GM18858 (cell line): ENCODE measurements around the gene C2orf80.
"Not testable (repeated sequence)": the region's sequence is repeated elsewhere in the genome, so short reads cannot be mapped to it uniquely, and the experiment has no call there.

Experiments
- ATAC-seq: cut with Tn5 transposase; IDR thresholded peaks from one replicate; pipeline ENCODE4 v1.9.1; 2021; ENCODE audit not compliant: unreplicated experiment

Gene C2orf80

GRCh38 chr2:208179028-208179609, 10.7 kb downstream of the C2orf80 start:
- ATAC-seq = no peak

DNA sequence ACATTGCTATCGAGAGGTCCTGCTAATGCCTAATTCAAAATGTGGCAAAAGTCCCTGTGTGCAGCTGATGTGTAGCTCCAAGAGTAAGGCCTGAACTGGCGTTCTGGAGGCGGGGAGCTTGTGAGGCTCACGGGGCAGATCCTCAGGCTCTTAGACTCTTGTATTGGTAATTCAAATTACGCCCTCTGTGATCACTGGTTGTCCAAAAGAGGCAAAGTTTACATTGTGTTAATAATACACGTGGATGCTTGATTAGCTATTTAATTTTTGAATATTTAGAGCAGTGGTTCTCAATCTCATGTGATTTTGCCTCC, 14.0 kb downstream of the C2orf80 start:
- no peak for ATAC-seq

DNA sequence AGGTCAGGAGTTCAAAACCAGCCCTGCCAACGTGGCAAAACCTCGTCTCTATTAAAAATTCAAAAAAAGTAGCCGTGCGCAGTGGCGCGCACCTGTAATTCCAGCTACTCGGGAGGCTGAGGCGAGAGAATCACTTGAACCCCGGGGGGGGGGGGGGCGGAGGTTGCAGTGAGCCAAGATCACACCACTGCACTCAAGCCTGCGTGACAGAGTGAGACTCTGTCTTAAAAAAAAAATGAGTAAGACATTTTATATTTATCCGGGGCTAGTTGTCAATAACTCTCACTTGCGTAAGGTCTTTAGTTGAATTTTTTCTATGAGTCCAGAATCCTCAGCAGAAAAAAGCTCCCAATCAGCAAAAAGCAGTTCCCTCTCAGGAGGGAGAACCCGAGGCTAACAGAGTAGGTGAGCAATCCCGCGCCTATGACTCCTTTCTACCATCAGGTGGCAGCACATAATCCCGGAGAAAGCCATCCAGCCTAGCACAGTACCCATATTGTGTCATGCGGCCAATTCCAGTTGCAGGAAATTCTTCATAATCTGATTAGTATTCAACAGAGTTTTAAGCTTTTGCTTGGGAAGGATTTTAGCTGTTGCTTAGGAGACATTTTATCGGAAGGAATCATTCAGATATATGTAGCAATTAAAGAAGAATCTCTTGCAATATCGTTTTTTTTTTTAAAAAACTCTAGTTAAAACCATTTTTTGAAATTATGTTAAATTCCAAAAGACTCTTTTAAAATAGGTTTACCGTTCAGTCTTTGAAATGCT, 14.6 kb downstream of the C2orf80 start:
- ATAC-seq = peak; percentile 99

- no peak for ATAC-seq
These were observed 15.7 kb downstream of the C2orf80 start for GRCh38 chr2:208174144-208174543.

DNA sequence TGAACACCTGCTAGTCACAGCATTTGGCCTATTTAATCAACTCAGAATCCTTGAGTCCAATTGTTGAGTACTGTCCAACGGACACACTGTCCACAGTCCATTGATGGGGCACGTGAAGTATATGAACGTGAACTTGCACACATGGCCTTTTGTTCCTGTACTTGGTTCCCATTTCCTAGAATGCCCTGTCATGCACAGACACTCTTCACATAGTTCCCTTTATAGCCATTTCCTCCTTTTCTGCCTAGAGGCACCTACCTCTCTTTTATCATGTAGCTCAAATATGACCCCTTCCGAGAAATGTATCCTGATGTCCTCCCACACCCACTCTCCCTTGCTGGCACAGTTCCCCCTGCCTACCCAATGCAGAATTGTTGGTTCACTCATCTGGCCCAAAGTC, 17.7 kb downstream of the C2orf80 start:
- no peak for ATAC-seq

DNA sequence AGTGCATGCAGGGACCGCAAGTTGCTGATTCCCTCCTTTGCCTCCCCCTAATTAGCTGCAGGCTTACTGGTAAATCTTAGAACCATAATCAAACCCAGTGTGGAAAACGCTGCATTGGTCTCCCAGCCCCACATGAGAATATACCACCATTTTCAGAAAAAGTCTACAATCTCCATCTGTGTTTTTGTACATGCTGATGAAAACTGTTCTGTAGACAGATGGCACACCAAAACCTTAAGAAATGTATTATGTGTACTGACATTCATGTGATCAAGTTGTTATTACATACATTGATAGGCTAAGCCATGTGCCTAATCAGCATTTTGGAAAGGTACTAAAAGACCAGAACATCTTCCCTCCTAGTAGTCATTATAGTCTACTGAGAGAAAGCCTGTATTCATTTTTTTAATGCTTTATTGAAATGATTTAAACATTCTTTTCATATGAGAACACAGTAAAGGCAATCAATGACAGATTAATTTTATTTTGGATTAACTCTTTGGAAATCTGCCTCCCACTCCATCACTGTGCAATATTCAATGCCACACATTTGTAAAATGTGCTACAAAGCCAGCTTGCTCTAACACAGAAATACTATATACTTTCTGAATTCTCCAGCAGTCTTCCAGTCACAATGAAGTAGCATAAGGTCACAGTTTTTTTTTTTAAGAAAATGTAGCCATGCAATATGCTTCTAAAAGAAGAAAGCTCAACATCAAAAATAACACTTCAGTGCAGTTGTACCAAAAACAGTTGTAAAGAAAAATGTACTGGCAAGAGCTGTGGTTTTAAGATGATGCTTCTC, 24.7 kb downstream of the C2orf80 start:
- no peak for ATAC-seq

GRCh38 chr2:208163489-208163888, 26.3 kb downstream of the C2orf80 start, which contains the start of gene CRYGA:
Gene CRYGA, minus strand, starts transcription at chr2:208163589. Its CDS starts 33 bp downstream, at chr2:208163556.
- ATAC-seq = no peak

DNA sequence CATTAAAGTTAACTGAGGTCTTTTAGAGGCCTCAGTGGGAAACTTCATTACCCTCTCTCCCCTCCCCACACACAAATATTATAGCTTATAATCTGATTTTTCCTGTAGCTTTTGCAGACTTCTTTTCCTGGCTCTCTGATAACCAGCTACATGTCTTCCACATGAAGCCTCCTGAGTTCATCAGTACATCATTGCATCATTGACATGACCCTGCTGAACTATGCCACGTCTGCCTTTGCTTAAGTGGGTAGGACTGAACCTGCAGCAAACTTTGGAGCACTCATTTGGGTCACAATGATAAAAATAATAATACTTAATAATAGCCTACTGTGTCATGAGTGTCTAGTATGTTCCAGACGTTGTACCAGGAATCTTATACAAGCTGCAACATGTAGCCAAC, 33.4 kb downstream of the C2orf80 start:
- no peak for ATAC-seq

GRCh38 chr2:208153156-208153555, 36.7 kb downstream of the C2orf80 start:
- ATAC-seq = no peak

DNA sequence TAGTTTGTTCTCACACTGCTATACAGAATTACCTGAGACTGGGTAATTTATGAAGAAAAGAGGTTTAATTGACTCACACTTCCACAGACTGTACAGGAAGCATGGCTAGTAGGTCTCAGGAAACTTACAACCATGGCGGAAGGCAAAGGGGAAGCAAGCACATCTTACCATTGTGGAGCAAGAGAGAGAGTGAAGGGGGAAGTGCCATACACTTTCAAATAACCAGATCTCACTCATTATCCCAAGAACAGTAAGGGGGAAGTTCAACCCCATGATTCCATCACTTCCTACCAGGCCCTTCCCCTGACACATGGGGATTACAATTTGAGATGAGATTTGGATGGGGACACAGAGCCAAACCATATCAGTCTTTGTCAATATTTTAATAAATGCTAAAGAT, 38.9 kb downstream of the C2orf80 start:
- no peak for ATAC-seq

DNA sequence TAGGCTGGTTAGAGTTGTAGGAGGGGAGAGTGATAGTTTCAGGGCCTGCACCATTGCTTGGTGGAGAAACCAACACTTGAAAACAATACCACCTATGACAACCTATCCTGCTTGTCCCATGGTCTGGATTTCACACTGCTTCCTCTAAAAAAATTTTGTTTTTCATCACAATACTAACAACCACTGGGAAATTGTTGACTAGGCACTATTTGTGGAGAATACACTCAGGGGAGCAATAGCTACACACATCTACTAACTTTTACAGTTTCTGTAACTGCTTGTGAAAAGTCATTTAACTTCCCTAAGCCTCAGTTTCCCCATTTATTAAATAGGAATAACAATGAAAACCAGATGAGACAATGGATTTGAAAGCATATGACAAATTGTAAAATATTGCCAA, 39.7 kb downstream of the C2orf80 start:
- no peak for ATAC-seq

- no peak for ATAC-seq
These were observed 41.0 kb downstream of the C2orf80 start for GRCh38 chr2:208148803-208149202.

DNA sequence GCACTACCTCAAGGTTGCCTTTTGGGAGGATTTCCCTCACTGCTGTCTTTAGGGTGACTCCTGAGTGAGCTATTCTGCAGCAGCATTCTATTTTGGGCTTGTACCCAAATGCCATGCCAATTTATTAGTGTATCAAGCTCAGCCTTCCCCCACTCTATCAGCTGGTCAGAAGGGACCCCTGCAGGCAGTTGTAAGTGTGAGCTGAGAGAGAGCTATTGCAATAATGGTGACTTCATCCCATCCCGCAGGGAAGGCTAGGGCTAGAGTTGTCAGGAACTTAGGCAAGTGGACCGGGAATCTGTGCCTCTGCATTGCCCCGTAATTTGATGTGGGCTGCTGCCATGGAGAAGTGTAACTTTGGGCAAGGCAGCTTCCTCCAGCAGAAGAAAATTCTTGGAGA, 42.1 kb downstream of the C2orf80 start:
- no peak for ATAC-seq

DNA sequence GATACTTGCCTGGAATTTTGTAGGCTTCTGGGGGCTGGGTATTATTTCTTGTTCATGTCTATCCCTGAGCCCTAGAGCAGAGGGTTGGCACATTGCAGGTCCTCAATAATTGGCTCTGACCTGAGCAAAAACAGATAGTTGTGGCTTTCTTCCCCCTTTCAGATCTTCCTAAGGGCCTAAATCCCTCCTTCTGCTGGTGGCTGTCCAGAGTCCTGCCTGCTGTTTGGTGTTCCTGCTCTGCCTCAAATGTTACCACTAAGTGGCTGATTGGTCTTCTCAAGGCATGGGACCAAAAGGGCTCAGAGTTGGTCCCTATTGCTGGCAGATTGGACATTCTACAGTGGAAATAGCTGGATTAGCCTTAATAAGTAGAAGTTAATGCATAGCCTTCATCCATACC, 42.8 kb downstream of the C2orf80 start:
- no peak for ATAC-seq

DNA sequence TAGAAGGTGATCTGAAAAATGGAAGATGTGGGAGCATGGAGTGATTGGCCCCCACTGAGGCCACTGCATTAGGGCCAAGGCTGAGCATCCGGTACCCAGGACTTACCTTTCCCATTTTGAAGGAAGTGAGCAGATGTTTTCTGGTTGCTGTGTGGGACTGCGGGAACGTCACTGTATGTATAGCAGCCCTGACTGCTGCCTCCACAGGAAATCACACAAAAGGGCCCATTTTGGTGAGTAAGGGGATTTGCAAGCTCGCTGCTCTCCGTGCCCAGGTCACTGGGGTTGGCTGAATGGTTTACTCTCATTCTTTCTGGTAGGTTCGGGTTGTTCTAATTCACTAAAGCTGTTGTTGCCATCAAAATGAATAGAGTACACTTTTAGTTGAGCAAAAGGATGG, 43.8 kb downstream of the C2orf80 start, which contains the start of gene CRYGB:
TSS of gene CRYGB (minus strand) at position 153 of the 400 bp plus-strand sequence. CDS start at position 115, 38 bp downstream.
- ATAC-seq = no peak

- ATAC-seq = no peak
These were observed 46.7 kb downstream of the C2orf80 start for GRCh38 chr2:208142925-208143799.

GRCh38 chr2:208142240-208142924, 47.4 kb downstream of the C2orf80 start:
- ATAC-seq = no peak

GRCh38 chr2:208139447-208139846, 50.4 kb downstream of the C2orf80 start:
- ATAC-seq = no peak

DNA sequence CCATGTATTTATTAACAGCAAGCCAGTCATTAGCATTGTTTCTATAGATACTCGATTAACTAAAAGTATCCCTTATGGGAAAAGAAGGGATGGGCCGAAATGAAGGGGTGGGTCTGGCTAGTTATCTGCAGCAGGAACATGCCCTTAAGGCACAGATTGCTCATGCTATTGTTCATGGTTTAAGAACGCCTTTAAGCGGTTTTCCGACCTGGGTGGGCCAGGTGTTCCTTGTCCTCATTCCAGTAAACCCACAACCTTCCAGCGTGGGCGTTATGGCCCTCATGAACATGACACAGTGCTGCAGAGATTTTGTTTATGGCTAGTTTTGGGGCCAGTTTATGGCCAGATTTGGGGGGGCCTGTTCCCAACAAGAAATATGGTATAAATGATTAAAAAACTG, 51.5 kb downstream of the C2orf80 start:
- ATAC-seq = not testable (repeated sequence)

- ATAC-seq = no peak
These were observed 53.1 kb downstream of the C2orf80 start for GRCh38 chr2:208136716-208137094.
